SK-N-SH treated with all-trans-retinoic acid at 6 μM for 48 hours (cell line): ENCODE results near the gene ANKIB1.

Source experiments
- ATAC-seq: fragments of 200-7000 bp; cut with Tn5 transposase; 3 replicates; pipeline ENCODE4 v1.9.1; 2020; ENCODE audit warnings: mild to moderate bottlenecking, moderate library complexity
- BACH2 ChIP-seq: fragments of 250-450 bp; sonication (Bioruptor Pico); IDR thresholded peaks from 2 replicates; pipeline ENCODE4 v1.9.0; 2021; ENCODE audit warnings: mild to moderate bottlenecking, borderline replicate concordance
- CSDC2 ChIP-seq: fragments of 250-450 bp; sonication (Bioruptor Pico); IDR thresholded peaks from 2 replicates; pipeline ENCODE4 v1.5.0; 2020; ENCODE audit warnings: mild to moderate bottlenecking, moderate library complexity
- ESRRG ChIP-seq: fragments of 250-450 bp; sonication (Bioruptor Pico); IDR thresholded peaks from 2 replicates; pipeline ENCODE4 v1.6.1; 2021; ENCODE audit warnings: mild to moderate bottlenecking
- GLIS3 ChIP-seq: fragments of 250-450 bp; sonication (Bioruptor Pico); IDR thresholded peaks from 2 replicates; pipeline ENCODE4 v1.5.0; 2020; ENCODE audit warnings: mild to moderate bottlenecking, moderate library complexity
- ISL1 ChIP-seq: fragments of 250-450 bp; sonication (Bioruptor Pico); IDR thresholded peaks from 2 replicates; pipeline ENCODE4 v2.1.2; 2022; ENCODE audit warnings: mild to moderate bottlenecking, moderate library complexity
- OSR1 ChIP-seq: fragments of 250-450 bp; sonication (Bioruptor Pico); IDR thresholded peaks from 2 replicates; pipeline ENCODE4 v1.8.0; 2022; ENCODE audit warnings: moderate library complexity, mild to moderate bottlenecking, inconsistent platforms
- PPARA ChIP-seq: fragments of 250-450 bp; sonication (Bioruptor Pico); IDR thresholded peaks from 2 replicates; pipeline ENCODE4 v1.5.0; 2020; ENCODE audit warnings: mild to moderate bottlenecking, borderline replicate concordance
- RARB ChIP-seq: fragments of 250-450 bp; sonication (Bioruptor Pico); IDR thresholded peaks from 2 replicates; pipeline ENCODE4 v1.8.0; 2021; ENCODE audit warnings: mild to moderate bottlenecking, moderate library complexity
- TCF4 ChIP-seq: fragments of 250-450 bp; sonication (Bioruptor Pico); IDR thresholded peaks from 2 replicates; pipeline ENCODE4 v1.8.0; 2021; ENCODE audit warnings: mild to moderate bottlenecking, moderate library complexity, borderline replicate concordance
- TOX ChIP-seq: fragments of 250-450 bp; sonication (Bioruptor Pico); IDR thresholded peaks from 2 replicates; pipeline ENCODE4 v1.8.0; 2021; ENCODE audit warnings: mild to moderate bottlenecking, moderate library complexity, borderline replicate concordance
- ZC3H10 ChIP-seq: fragments of 250-450 bp; sonication (Bioruptor Pico); IDR thresholded peaks from 2 replicates; pipeline ENCODE4 v1.5.1; 2021; ENCODE audit warnings: mild to moderate bottlenecking, moderate library complexity
- ZFP3 ChIP-seq: fragments of 250-450 bp; sonication (Bioruptor Pico); IDR thresholded peaks from 2 replicates; pipeline ENCODE4 v1.5.0; 2020; ENCODE audit warnings: mild to moderate bottlenecking, moderate library complexity
- ZNF565 ChIP-seq: fragments of 450-650 bp; formaldehyde crosslinking; conservative IDR thresholded peaks from 2 replicates; pipeline ENCODE4 v1.5.0; 2020; ENCODE audit warnings: low read depth, mild to moderate bottlenecking, moderate library complexity
- ZNF70 ChIP-seq: fragments of 450-650 bp; formaldehyde crosslinking; IDR thresholded peaks from 2 replicates; pipeline ENCODE4 v1.5.0; 2020; ENCODE audit warnings: mild to moderate bottlenecking, moderate library complexity
- ZNF8 ChIP-seq: fragments of 450-650 bp; formaldehyde crosslinking; IDR thresholded peaks from 2 replicates; pipeline ENCODE4 v1.5.0; 2020; ENCODE audit warnings: mild to moderate bottlenecking, moderate library complexity
- TF ChIP-seq, protein P1 (sequence below): fragments of 250-450 bp; sonication (Bioruptor Pico); IDR thresholded peaks from 2 replicates; pipeline ENCODE4 v1.5.1; 2020; ENCODE audit warnings: low read depth, mild to moderate bottlenecking, moderate library complexity
- TF ChIP-seq, protein P2 (sequence below): fragments of 250-450 bp; sonication (Bioruptor Pico); IDR thresholded peaks from 2 replicates; pipeline ENCODE4 v1.5.1; 2021; ENCODE audit warnings: mild to moderate bottlenecking, moderate library complexity
- TF ChIP-seq, protein P3 (sequence below): fragments of 250-450 bp; sonication (Bioruptor Pico); IDR thresholded peaks from 2 replicates; pipeline ENCODE4 v1.5.0; 2020; ENCODE audit warnings: mild to moderate bottlenecking, moderate library complexity
- TF ChIP-seq, protein P4 (sequence below): fragments of 250-450 bp; sonication (Bioruptor Pico); IDR thresholded peaks from 2 replicates; pipeline ENCODE4 v1.8.0; 2020; ENCODE audit warnings: mild to moderate bottlenecking, moderate library complexity, borderline replicate concordance
- TF ChIP-seq, protein P5 (sequence below): fragments of 250-450 bp; sonication (Bioruptor Pico); IDR thresholded peaks from 2 replicates; pipeline ENCODE4 v1.8.0; 2021; ENCODE audit warnings: low read depth, mild to moderate bottlenecking, moderate library complexity, borderline replicate concordance

Gene ANKIB1

DNA sequence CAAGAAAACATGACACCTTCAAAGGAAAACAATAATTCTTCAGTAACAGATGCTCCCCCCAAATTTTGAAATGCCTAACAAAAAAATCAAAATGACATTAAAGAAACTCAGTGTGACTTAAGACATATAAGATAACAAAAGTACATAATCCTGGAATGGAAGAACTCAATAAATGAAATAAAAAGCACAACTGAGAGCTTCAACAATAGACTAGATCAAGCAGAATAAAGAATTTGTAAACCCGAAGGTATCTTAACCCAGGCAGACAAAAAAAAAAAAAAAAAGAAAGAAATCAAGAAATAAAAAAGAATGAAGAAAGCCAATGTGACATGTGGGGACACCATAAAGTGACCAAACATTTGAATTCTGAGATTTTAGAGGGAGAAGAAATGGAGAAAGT, 39.1 kb upstream of the ANKIB1 start:
- TF ChIP-seq OSR1 (CRISPR knock-in tag) (no peak), BACH2 (CRISPR knock-in tag) (no peak), ZNF70 (CRISPR knock-in tag) (no peak), GLIS3 (CRISPR knock-in tag) (no peak), ZC3H10 (CRISPR knock-in tag) (no peak), TCF4 (CRISPR knock-in tag) (no peak), ZNF8 (CRISPR knock-in tag) (no peak)
- ATAC-seq, result no peak

DNA sequence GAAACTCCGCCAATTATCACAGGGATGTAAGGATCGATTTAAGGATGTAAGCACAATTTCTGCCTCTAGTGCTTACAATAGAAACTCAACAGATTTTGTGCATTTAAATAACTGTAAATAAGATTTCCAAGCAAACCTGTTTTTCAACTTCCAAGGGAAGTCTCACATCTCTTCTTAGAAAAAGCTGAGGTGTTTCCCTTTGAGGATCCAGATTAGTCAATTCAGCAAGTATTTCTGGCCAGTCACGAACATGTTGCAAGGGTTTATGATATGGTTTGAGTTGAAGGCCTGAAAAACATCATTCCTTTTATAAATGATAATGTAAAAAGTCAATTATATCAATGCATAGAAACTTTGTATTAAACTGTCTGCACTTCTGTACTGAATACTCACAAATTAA, 24.0 kb upstream of the ANKIB1 start:
- ATAC-seq, result no peak
- TF ChIP-seq TCF4 (CRISPR knock-in tag), result no peak
- TF ChIP-seq RARB (CRISPR knock-in tag), result no peak
- TF ChIP-seq, protein P1, sequence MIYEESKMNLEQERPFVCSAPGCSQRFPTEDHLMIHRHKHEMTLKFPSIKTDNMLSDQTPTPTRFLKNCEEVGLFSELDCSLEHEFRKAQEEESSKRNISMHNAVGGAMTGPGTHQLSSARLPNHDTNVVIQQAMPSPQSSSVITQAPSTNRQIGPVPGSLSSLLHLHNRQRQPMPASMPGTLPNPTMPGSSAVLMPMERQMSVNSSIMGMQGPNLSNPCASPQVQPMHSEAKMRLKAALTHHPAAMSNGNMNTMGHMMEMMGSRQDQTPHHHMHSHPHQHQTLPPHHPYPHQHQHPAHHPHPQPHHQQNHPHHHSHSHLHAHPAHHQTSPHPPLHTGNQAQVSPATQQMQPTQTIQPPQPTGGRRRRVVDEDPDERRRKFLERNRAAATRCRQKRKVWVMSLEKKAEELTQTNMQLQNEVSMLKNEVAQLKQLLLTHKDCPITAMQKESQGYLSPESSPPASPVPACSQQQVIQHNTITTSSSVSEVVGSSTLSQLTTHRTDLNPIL (CRISPR knock-in tag), result no peak
- no peak for TF ChIP-seq BACH2 (CRISPR knock-in tag)
- TF ChIP-seq GLIS3 (CRISPR knock-in tag), result no peak
- no peak for TF ChIP-seq CSDC2 (CRISPR knock-in tag)

DNA sequence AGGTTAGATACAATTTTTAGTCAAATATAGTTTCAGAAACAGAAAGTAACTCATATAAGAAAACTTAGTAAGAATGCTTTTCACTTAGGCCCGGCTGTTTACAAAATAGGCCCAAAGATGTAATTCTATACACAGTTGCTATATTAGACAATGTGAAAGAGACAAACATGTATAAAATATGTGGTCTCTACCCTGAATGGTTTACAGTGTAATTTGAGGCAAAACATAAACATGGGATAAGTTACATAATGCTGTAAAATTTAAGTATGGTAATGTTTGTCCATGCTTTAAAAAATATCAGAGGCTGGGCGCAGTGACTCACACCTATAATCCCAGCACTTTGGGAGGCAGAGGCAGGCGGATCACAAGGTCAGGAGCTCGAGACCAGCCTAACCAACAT, 18.8 kb upstream of the ANKIB1 start:
- ATAC-seq, result no peak
- TF ChIP-seq, protein P2, sequence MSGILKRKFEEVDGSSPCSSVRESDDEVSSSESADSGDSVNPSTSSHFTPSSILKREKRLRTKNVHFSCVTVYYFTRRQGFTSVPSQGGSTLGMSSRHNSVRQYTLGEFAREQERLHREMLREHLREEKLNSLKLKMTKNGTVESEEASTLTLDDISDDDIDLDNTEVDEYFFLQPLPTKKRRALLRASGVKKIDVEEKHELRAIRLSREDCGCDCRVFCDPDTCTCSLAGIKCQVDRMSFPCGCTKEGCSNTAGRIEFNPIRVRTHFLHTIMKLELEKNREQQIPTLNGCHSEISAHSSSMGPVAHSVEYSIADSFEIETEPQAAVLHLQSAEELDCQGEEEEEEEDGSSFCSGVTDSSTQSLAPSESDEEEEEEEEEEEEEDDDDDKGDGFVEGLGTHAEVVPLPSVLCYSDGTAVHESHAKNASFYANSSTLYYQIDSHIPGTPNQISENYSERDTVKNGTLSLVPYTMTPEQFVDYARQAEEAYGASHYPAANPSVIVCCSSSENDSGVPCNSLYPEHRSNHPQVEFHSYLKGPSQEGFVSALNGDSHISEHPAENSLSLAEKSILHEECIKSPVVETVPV, result no peak
- TF ChIP-seq PPARA (CRISPR knock-in tag), result no peak
- no peak for TF ChIP-seq TOX (CRISPR knock-in tag)
- no peak for TF ChIP-seq RARB (CRISPR knock-in tag)
- TF ChIP-seq GLIS3 (CRISPR knock-in tag), result no peak
- no peak for TF ChIP-seq OSR1 (CRISPR knock-in tag)
- TF ChIP-seq, protein P3, sequence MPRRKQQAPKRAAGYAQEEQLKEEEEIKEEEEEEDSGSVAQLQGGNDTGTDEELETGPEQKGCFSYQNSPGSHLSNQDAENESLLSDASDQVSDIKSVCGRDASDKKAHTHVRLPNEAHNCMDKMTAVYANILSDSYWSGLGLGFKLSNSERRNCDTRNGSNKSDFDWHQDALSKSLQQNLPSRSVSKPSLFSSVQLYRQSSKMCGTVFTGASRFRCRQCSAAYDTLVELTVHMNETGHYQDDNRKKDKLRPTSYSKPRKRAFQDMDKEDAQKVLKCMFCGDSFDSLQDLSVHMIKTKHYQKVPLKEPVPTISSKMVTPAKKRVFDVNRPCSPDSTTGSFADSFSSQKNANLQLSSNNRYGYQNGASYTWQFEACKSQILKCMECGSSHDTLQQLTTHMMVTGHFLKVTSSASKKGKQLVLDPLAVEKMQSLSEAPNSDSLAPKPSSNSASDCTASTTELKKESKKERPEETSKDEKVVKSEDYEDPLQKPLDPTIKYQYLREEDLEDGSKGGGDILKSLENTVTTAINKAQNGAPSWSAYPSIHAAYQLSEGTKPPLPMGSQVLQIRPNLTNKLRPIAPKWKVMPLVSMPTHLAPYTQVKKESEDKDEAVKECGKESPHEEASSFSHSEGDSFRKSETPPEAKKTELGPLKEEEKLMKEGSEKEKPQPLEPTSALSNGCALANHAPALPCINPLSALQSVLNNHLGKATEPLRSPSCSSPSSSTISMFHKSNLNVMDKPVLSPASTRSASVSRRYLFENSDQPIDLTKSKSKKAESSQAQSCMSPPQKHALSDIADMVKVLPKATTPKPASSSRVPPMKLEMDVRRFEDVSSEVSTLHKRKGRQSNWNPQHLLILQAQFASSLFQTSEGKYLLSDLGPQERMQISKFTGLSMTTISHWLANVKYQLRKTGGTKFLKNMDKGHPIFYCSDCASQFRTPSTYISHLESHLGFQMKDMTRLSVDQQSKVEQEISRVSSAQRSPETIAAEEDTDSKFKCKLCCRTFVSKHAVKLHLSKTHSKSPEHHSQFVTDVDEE, result no peak
- TF ChIP-seq ISL1 (CRISPR knock-in tag), result no peak
- TF ChIP-seq ZFP3 (CRISPR knock-in tag), result no peak
- TF ChIP-seq ESRRG (CRISPR knock-in tag), result no peak
- no peak for TF ChIP-seq ZNF70 (CRISPR knock-in tag)

DNA sequence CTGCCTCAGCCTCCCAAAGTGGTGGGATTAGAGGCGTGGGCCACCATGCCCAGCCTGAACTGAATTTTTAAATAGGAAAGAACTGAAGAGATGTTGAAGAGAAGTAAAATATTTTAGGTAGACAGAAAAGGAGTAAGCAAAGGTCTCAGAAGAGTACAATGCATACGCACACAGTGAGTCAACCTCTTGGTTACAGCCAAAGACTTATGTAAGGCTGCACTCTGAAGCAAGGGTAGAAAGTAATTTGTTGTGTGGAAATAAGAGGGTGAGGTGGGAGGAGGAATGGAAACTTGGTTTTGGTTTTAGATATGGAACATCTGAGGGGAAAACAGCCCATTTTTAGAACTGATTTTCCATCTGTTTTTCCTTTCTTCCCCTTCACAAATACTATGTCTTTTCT, 17.7 kb upstream of the ANKIB1 start:
- ATAC-seq, result no peak

More for the DNA sequence above, 17.7 kb upstream of the ANKIB1 start:
- TF ChIP-seq GLIS3 (CRISPR knock-in tag), result no peak
- TF ChIP-seq ESRRG (CRISPR knock-in tag), result no peak
- TF ChIP-seq ZNF565 (CRISPR knock-in tag), result no peak
- no peak for TF ChIP-seq PPARA (CRISPR knock-in tag)
- TF ChIP-seq TCF4 (CRISPR knock-in tag), result no peak
- TF ChIP-seq, protein P4, sequence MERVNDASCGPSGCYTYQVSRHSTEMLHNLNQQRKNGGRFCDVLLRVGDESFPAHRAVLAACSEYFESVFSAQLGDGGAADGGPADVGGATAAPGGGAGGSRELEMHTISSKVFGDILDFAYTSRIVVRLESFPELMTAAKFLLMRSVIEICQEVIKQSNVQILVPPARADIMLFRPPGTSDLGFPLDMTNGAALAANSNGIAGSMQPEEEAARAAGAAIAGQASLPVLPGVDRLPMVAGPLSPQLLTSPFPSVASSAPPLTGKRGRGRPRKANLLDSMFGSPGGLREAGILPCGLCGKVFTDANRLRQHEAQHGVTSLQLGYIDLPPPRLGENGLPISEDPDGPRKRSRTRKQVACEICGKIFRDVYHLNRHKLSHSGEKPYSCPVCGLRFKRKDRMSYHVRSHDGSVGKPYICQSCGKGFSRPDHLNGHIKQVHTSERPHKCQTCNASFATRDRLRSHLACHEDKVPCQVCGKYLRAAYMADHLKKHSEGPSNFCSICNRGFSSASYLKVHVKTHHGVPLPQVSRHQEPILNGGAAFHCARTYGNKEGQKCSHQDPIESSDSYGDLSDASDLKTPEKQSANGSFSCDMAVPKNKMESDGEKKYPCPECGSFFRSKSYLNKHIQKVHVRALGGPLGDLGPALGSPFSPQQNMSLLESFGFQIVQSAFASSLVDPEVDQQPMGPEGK (CRISPR knock-in tag), result no peak
- TF ChIP-seq, protein P5, sequence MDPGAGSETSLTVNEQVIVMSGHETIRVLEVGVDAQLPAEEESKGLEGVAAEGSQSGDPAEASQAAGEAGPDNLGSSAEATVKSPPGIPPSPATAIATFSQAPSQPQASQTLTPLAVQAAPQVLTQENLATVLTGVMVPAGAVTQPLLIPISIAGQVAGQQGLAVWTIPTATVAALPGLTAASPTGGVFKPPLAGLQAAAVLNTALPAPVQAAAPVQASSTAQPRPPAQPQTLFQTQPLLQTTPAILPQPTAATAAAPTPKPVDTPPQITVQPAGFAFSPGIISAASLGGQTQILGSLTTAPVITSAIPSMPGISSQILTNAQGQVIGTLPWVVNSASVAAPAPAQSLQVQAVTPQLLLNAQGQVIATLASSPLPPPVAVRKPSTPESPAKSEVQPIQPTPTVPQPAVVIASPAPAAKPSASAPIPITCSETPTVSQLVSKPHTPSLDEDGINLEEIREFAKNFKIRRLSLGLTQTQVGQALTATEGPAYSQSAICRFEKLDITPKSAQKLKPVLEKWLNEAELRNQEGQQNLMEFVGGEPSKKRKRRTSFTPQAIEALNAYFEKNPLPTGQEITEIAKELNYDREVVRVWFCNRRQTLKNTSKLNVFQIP, result no peak
- TF ChIP-seq OSR1 (CRISPR knock-in tag), result no peak
- TF ChIP-seq ZC3H10 (CRISPR knock-in tag), result no peak
- TF ChIP-seq ZNF8 (CRISPR knock-in tag), result no peak
